GM12878 (cell line): ENCODE results near the gene ZNRF3. TPM values are rescaled to one million over a fixed set of nuclear protein-coding genes. Genes with fewer than 3 reads are reported as not detected.

Source experiments
- ATAC-seq: fragments of 200-7000 bp; cut with Tn5 transposase; 3 replicates; pipeline ENCODE4 v1.9.1; 2020; ENCODE audit warnings: mild to moderate bottlenecking, moderate library complexity
- BruUV-seq: library from RNA; stranded (reverse); fragments of 400-500 nt; replicated peaks from 2 replicates; lab custom pipeline; 2021; lab: Mats Ljungman, UMichigan
- CTCF ChIA-PET: fragments of 300-600 bp; sonication (Branson Sonifier 250); formaldehyde crosslinking; extraction: SDS; loops from one replicate; lab custom pipeline; 2021; ENCODE audit warnings: inconsistent platforms; lab: Yijun Ruan, JAX
- POLR2A ChIA-PET: fragments of 350-600 bp; formaldehyde crosslinking; extraction: SDS; loops from one replicate; lab custom pipeline; 2021; ENCODE audit warnings: inconsistent platforms; lab: Charles Lee
- RAD21 ChIA-PET: fragments of 300-600 bp; sonication (Branson Sonifier 250); formaldehyde crosslinking; loops from one replicate; lab custom pipeline; 2023; ENCODE audit warnings: antibody characterized with exemption; ENCODE audit not compliant: unreplicated experiment; lab: Charles Lee
- SMC1A ChIA-PET: fragments of 300-600 bp; sonication (Branson Sonifier 250); formaldehyde crosslinking; loops from one replicate; lab custom pipeline; 2023; ENCODE audit not compliant: unreplicated experiment, uncharacterized antibody; lab: Charles Lee
- DNase-seq: peaks from one replicate; pipeline ENCODE4 v3.0.0-alpha.2; 2011; ENCODE audit warnings: low read depth, low spot score
- FAIRE-seq: peaks from 3 replicates; lab custom pipeline; 2011; peaks lifted over from hg19 to GRCh38; lab: Jason Lieb, UNC
- H2AFZ ChIP-seq: 2 replicates; pipeline ENCODE4 v1.6.0; 2011; ENCODE audit warnings: low read depth, low read length, control low read depth; ENCODE audit not compliant: control insufficient read depth
- H3K27ac ChIP-seq: 2 replicates; pipeline ENCODE4 v1.5.1; 2011; ENCODE audit warnings: control low read depth; ENCODE audit not compliant: control insufficient read depth, insufficient read depth
- H3K27me3 ChIP-seq, 2 experiments: replicated peaks in 1 of 2; 2 replicates each; pipeline versions ENCODE4 v1.6.0 to v1.6.1; 2011; ENCODE audit warnings: low read length in 1 of 2; ENCODE audit not compliant: control insufficient read depth in 2 of 2, insufficient read depth in 2 of 2
- H3K36me3 ChIP-seq, 2 experiments: 2 replicates each; pipeline ENCODE4 v1.5.1; 2011; ENCODE audit warnings: low read length in 1 of 2; ENCODE audit not compliant: control insufficient read depth in 2 of 2, insufficient read depth in 2 of 2
- H3K4me1 ChIP-seq: 2 replicates; pipeline ENCODE4 v1.6.1; 2011; ENCODE audit warnings: mild to moderate bottlenecking, low read length, moderate library complexity, mixed read lengths; ENCODE audit not compliant: control insufficient read depth, insufficient read depth
- H3K4me2 ChIP-seq: 2 replicates; pipeline ENCODE4 v1.6.0; 2011; ENCODE audit warnings: control low read depth; ENCODE audit not compliant: control insufficient read depth, insufficient read depth
- H3K4me3 ChIP-seq: fragments of 200-600 bp; sonication (generic); 2 replicates; pipeline ENCODE4 v1.5.1; 2016
- H3K79me2 ChIP-seq: 2 replicates; pipeline ENCODE4 v1.6.0; 2011; ENCODE audit warnings: low read length; ENCODE audit not compliant: control insufficient read depth, insufficient read depth
- H3K9ac ChIP-seq: 2 replicates; pipeline ENCODE4 v1.8.0; 2011; ENCODE audit warnings: low read length, control low read depth, mixed read lengths; ENCODE audit not compliant: control insufficient read depth, insufficient read depth
- H3K9me3 ChIP-seq: replicated peaks from 3 replicates; pipeline ENCODE4 v1.5.1; 2011; ENCODE audit warnings: mild to moderate bottlenecking, low read length; ENCODE audit not compliant: control insufficient read depth, insufficient read depth
- H4K20me1 ChIP-seq: 2 replicates; pipeline ENCODE4 v1.6.0; 2011; ENCODE audit not compliant: control insufficient read depth, insufficient read depth
- EED ChIP-seq: sonication (generic); IDR thresholded peaks from 2 replicates; pipeline ENCODE4 v1.6.1; 2016; ENCODE audit warnings: antibody characterized with exemption, low read depth
- MAX ChIP-seq: IDR thresholded peaks from 2 replicates; pipeline ENCODE4 v1.6.1; 2012; ENCODE audit warnings: low read depth, low read length, improper control_type of control experiment
- POLR2AphosphoS5 ChIP-seq: IDR thresholded peaks from 2 replicates; pipeline ENCODE4 v1.6.1; 2011; ENCODE audit warnings: mild to moderate bottlenecking, low read length, inconsistent platforms
- RFX5 ChIP-seq: IDR thresholded peaks from 2 replicates; pipeline ENCODE4 v1.6.1; 2011; ENCODE audit warnings: low read depth, low read length, improper control_type of control experiment
- SMC3 ChIP-seq: IDR thresholded peaks from 2 replicates; pipeline ENCODE4 v1.6.1; 2011; ENCODE audit warnings: low read length, improper control_type of control experiment, borderline replicate concordance
- WGBS: methylation state at CpG from one replicate; pipeline ENCODE4 v1.1.6; 2016; ENCODE audit warnings: low lambda C conversion rate; ENCODE audit not compliant: insufficient replicate concordance, insufficient coverage; ENCODE audit errors: missing lambda C conversion rate; 5-methylcytosine and 5-hydroxymethylcytosine counted together
- in situ Hi-C: fragments of 300-500 bp; cut with MboI; formaldehyde crosslinking; loops from 9 replicates; pipeline ENCODE4 v1.14.3; 2018; ENCODE audit warnings: mixed read lengths
- intact Hi-C: fragments of 100-400 bp; cut with micrococcal nuclease; formaldehyde crosslinking; loops from one replicate; pipeline ENCODE4 v1.14.2; 2022; ENCODE audit not compliant: unreplicated experiment
- polyA plus RNA-seq, 11 experiments: library from polyadenylated mRNA; depleted of rRNA in 4 of 11; unstranded in 6 of 11; stranded (reverse) in 5 of 11; fragments of >200 nt; fragmentation: Nextera tagmentation in 4 of 11; fragmentation: Illumina TruSeq in 1 of 11; extraction: Ambion mirVana in 4 of 11; extraction: Trizol in 1 of 11; gene quantifications; 1 replicate in 1 of 11; 2 replicates in 10 of 11; pipeline versions ENCODE4 v1.2.1 to v1.2.3, GENCODE V29; 2011 to 2016; ENCODE audit warnings: inconsistent platforms in 2 of 11, missing spikeins in 2 of 11, low read depth in 1 of 11
- total RNA-seq, 4 experiments: library from RNA; depleted of rRNA in 3 of 4; stranded (reverse); fragments of >200 nt in 3 of 4; fragmentation: Illumina TruSeq in 1 of 4; extraction: Trizol in 1 of 4; gene quantifications; 2 replicates each; pipeline versions ENCODE4 v1.2.1 to v1.2.3, GENCODE V29; 2013 to 2021
- TF ChIP-seq, protein P1 (sequence below): IDR thresholded peaks from 2 replicates; pipeline ENCODE4 v1.6.1; 2011; ENCODE audit warnings: borderline replicate concordance, low read depth, mild to moderate bottlenecking, moderate library complexity, mixed read lengths, low read length; ENCODE audit not compliant: insufficient read depth; ENCODE audit errors: extremely low read length

ZNRF3 gene
- total and polyA plus RNA-seq, 10 of the 15 experiments (the other 5 are each of a cell fraction or from before 2014, with no cell fraction given) = 0.05 to 2.4 (median 0.46) TPM

DNA sequence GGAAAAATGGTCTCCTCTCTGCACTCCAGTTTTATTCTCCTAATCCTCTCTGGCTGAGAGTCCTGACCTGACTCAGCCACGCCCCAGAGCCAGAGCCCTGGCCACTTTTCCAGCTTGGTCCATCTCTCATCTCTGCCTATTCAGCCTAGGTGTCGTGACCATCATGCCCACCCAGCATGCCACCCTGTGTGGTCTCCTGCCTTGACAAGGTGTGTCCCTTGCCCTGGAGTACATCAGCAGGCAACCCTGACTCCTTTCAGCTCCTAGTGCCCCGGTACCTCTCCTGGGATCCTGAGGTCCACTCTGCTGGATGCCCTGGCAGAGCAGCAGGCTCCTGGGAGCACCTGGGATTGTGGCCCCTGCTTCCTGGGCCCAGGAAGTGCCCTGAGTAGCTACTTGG lies 52.8 kb downstream of the ZNRF3 start:
- Histone ChIP-seq H3K36me3 (no peaks in the 10 kb centered on the region), H3K79me2 (no peaks in the 10 kb centered on the region), H3K4me2 (no peak overlapping the region), H3K27me3 (peaks cover 0 to 2% of the 10 kb centered on the region in 2 experiments; a peak in 1 of 4 replicates), H3K9ac (no peak overlapping the region), H3K4me3 (no peak overlapping the region), H3K27ac (no peak overlapping the region), H3K4me1 (no peaks in the 10 kb centered on the region; the same call in 1 of the 2 replicates), H4K20me1 (no peaks in the 10 kb centered on the region), H3K9me3 (no peaks in the 10 kb centered on the region), H2AFZ (no peak overlapping the region)
- SMC1A ChIA-PET = interaction anchor here (0.7 to 1.7 kb wide), 7 partner anchors 9 to 76 kb away, joined by 3 to 7 read pairs (median 4); no protein-coding TSS in a partner anchor
- RAD21 ChIA-PET = interaction anchor here (1.2 to 6.9 kb wide), 2 partner anchors 26 to 104 kb away, joined by 3 to 38 read pairs; no protein-coding TSS in a partner anchor
- in situ Hi-C loops = no loop called here
- TF ChIP-seq POLR2AphosphoS5 = no peak
- TF ChIP-seq MAX = no peak
- TF ChIP-seq RFX5 = no peak
- TF ChIP-seq, protein P1, sequence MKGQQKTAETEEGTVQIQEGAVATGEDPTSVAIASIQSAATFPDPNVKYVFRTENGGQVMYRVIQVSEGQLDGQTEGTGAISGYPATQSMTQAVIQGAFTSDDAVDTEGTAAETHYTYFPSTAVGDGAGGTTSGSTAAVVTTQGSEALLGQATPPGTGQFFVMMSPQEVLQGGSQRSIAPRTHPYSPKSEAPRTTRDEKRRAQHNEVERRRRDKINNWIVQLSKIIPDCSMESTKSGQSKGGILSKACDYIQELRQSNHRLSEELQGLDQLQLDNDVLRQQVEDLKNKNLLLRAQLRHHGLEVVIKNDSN = no peak
- TF ChIP-seq EED = no peak
- TF ChIP-seq SMC3 = no peak
- 24% methylated on average over 3 of the region's 3 CpGs for WGBS
- POLR2A ChIA-PET = interaction anchor here (1.0 to 1.2 kb wide), 3 partner anchors 8 to 13 kb away, joined by 3 to 5 read pairs (median 3); no protein-coding TSS in a partner anchor
- BruUV-seq = no TSS peak
- CTCF ChIA-PET = interaction anchor here (1.0 to 1.4 kb wide), 8 partner anchors 12 to 105 kb away, joined by 3 to 5 read pairs (median 4); no protein-coding TSS in a partner anchor
- no peak for DNase-seq
- no peak for FAIRE-seq
- no peak for ATAC-seq
- intact Hi-C loops = no loop called here
